Gastroesophageal sphincter (tissue), 3 donors: ENCODE measurements around the gene AKAP17A.

Source experiments
- POLR2A ChIP-seq, 2 donors: fragments of 450-650 bp; IDR thresholded peaks; one replicate each; pipeline ENCODE4 v1.6.1; 2017; ENCODE audit warnings: antibody characterized with exemption in 2 of 2, mild to moderate bottlenecking in 2 of 2, moderate library complexity in 1 of 2
- TF ChIP-seq, protein P1 (sequence below), 4 experiments: fragments of 200-600 bp in 2 of 4; fragments of 450-650 bp in 2 of 4; sonication (generic) in 1 of 4; IDR thresholded peaks; one replicate each; pipeline ENCODE4 v1.5.1; 2017 to 2019; ENCODE audit warnings: antibody characterized with exemption in 4 of 4, mild to moderate bottlenecking in 2 of 4, moderate library complexity in 2 of 4

DNA sequence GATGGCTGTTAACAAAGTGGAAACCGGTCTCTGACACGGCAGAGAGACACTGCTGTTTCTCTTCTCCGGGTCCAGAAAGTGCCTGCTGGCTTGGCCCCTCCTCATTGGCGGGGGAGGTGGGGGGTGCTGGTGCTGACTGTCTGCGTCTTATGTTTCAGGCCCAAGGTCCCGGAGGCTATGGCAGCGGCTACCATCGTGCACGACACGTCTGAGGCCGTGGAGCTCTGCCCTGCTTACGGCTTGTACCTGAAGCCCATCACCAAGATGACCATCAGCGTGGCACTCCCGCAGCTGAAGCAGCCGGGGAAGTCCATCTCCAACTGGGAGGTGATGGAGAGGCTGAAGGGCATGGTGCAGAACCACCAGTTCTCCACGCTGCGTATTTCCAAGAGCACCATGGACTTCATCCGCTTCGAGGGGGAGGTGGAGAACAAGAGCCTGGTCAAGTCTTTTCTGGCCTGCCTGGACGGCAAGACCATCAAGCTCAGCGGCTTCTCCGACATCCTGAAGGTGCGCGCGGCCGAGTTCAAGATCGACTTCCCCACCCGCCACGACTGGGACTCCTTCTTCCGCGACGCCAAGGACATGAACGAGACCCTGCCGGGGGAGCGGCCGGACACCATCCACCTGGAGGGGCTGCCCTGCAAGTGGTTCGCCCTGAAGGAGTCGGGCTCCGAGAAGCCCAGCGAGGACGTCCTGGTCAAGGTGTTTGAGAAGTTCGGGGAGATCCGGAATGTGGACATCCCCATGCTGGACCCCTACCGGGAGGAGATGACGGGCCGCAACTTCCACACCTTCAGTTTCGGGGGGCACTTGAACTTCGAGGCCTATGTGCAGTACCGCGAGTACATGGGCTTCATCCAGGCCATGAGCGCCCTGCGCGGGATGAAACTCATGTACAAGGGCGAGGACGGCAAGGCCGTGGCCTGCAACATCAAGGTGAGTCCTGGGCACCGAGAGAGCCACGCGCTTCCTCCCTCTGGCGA, 2.2 kb downstream of the AKAP17A start:
- TF ChIP-seq POLR2A (IDR thresholded peaks at IDR 0.05): no peak
- TF ChIP-seq, protein P1, sequence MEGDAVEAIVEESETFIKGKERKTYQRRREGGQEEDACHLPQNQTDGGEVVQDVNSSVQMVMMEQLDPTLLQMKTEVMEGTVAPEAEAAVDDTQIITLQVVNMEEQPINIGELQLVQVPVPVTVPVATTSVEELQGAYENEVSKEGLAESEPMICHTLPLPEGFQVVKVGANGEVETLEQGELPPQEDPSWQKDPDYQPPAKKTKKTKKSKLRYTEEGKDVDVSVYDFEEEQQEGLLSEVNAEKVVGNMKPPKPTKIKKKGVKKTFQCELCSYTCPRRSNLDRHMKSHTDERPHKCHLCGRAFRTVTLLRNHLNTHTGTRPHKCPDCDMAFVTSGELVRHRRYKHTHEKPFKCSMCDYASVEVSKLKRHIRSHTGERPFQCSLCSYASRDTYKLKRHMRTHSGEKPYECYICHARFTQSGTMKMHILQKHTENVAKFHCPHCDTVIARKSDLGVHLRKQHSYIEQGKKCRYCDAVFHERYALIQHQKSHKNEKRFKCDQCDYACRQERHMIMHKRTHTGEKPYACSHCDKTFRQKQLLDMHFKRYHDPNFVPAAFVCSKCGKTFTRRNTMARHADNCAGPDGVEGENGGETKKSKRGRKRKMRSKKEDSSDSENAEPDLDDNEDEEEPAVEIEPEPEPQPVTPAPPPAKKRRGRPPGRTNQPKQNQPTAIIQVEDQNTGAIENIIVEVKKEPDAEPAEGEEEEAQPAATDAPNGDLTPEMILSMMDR (IDR thresholded peaks at IDR 0.05): no peak
